GM10266 (cell line): ENCODE measurements around the gene HOXD9.

ENCODE experiments used
- DNase-seq: peaks from one replicate; pipeline ENCODE4 v3.0.0; 2012; ENCODE audit errors: extremely low spot score
- CTCF ChIP-seq: IDR thresholded peaks from 2 replicates; pipeline ENCODE4 v1.5.1; 2012; ENCODE audit warnings: mild to moderate bottlenecking, low read depth; ENCODE audit not compliant: control insufficient read depth, insufficient read depth; ENCODE audit errors: missing control alignments

Gene HOXD9

GRCh38 chr2:176082525-176082823 lies 40.0 kb upstream of the HOXD9 start:
- no peak for TF ChIP-seq CTCF
- no peak for DNase-seq

DNA sequence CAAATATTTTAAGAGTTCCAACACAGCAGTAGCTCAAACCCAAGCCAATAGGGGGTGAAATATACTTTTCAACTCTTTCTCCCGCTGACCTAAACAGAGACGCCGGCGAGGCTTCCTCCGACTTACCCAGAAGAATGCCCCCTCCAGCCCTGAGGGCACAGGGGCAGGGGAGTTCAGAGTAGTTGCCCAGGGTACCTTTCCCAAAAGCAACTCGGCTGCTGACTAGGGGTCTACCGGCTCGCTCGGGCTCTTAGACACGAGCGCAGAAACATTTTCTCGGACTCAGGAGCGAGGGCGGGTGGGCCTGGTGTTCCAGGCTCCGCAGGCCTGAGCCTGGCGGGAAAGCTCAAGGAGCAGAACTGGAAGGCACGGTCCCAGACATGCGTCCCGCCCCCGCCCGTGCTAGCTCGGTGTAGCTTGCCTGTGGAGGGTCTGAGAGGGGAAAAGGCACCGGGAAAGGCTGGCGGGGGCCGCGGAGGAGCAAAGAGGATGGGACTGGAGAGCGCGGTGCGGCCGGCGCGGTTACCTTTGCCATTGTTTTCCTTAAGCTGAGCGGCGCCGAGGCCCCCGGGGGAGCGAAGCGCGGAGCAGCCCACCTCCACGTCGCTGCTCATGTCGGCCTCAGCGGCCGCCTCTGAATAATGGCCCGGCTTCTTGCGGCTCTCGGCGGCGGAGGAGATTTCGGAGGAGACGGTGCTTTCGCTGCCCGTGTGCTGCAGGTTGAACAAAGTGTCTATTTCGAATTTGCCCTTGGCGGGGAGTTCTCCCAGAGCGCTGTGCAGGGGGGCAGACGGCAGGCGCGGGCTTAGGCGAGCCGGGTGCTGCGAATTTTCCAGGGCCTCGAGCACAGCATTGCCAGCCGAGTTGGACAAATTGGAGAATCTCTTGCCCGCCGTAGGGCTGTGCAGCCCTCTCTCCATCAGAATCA lies 39.4 kb upstream of the HOXD9 start:
- DNase-seq: no peak
- TF ChIP-seq CTCF: no peak

- no peak for TF ChIP-seq CTCF
- DNase-seq: no peak
Observed at GRCh38 chr2:176083796-176084261, 38.7 kb upstream of the HOXD9 start, which contains the start of gene EVX2. Gene EVX2, minus strand, starts transcription at chr2:176083962. Its CDS starts 186 bp downstream, at chr2:176083776.

GRCh38 chr2:176084611-176085119 lies 37.9 kb upstream of the HOXD9 start:
- TF ChIP-seq CTCF: no peak
- no peak for DNase-seq

- no peak for DNase-seq
Observed at GRCh38 chr2:176085120-176085788, 37.3 kb upstream of the HOXD9 start.

More at GRCh38 chr2:176085120-176085788, 37.3 kb upstream of the HOXD9 start:
- no peak for TF ChIP-seq CTCF
